ENCODE measurements around the gene VAV2.

DNA sequence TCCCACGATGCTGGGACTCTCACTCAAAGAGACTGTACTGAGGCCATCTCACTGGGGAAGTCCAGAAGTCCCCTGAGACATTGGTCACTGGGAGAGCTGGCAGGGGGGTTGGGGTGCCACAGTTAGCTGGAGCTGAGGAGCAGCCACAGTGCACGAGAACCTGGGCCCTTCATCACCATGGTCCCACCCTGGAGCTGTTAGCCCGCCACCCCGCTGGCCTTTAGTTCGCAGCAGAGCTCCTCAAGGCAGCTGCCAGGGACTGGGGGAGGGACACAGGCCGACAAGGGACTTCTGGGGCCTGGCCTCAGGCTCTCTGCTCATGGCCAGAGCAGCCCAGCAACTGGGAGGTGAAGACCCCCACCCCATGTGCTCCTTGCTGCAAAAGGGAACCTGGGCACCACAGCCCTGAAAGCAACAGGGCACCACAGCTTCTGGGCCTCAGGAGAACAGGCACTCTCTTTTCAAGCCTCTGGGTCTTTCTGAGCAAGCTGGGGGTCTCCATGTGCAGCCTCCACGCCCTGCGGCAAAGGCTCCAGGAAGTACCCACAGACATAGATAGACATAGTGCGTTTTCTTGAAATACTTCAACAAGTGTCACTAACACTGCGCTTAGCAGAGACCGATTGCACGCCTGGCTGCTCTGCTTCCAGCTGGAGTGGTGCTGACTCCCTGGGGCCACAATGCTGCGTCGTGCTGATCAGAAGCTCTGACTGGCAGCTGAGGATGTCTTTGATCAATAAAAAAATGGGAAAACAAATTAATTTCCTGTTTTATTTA, 46.0 kb downstream of the VAV2 start:
- TF ChIP-seq, protein P1, sequence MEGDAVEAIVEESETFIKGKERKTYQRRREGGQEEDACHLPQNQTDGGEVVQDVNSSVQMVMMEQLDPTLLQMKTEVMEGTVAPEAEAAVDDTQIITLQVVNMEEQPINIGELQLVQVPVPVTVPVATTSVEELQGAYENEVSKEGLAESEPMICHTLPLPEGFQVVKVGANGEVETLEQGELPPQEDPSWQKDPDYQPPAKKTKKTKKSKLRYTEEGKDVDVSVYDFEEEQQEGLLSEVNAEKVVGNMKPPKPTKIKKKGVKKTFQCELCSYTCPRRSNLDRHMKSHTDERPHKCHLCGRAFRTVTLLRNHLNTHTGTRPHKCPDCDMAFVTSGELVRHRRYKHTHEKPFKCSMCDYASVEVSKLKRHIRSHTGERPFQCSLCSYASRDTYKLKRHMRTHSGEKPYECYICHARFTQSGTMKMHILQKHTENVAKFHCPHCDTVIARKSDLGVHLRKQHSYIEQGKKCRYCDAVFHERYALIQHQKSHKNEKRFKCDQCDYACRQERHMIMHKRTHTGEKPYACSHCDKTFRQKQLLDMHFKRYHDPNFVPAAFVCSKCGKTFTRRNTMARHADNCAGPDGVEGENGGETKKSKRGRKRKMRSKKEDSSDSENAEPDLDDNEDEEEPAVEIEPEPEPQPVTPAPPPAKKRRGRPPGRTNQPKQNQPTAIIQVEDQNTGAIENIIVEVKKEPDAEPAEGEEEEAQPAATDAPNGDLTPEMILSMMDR (IDR thresholded peaks at IDR 0.05): no peak
- TF ChIP-seq ZFX (IDR thresholded peaks at IDR 0.05; ENCODE audit: borderline replicate concordance): no peak
